ENCODE measurements around the gene GNAI3.

The GNAI3 gene

DNA sequence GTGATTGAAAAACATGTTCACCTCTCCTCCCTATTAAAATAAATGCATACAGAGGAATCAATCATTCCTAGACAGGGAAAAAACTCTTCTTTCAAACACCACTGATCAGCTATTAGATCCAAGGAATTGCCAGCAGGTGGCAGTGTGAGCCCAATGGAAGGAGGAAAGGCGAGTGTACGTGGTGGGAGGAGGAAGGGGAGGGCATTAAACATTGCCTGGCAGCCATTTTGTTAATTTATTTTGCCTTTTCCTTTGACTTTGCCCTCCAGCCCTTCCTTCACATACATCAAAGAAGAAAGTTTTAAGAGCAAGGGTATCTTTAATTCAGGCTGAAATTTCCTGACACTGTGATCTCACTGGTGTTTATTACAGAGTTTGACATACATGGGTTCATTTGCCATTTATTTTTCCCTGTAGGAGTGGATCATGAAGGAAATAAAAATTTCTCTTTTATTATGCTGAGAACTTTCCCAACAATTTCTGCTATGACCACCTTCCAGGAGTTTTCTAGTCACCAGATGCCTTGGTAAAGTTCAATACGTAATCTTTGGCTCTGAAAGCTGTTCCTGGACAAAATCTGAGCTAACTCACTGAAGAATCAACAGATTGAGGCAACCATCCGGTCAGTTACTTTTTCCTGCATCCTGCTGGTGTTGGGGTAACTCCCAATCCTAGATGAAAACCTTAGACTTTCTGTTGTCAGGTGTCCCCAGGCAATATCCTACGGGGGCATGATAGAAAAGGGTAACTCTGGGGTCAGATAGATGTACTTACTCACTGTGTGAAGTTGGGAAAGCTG is 1.9 kb upstream of the GNAI3 start:
- peak; percentile 93 for DNase-seq

DNA sequence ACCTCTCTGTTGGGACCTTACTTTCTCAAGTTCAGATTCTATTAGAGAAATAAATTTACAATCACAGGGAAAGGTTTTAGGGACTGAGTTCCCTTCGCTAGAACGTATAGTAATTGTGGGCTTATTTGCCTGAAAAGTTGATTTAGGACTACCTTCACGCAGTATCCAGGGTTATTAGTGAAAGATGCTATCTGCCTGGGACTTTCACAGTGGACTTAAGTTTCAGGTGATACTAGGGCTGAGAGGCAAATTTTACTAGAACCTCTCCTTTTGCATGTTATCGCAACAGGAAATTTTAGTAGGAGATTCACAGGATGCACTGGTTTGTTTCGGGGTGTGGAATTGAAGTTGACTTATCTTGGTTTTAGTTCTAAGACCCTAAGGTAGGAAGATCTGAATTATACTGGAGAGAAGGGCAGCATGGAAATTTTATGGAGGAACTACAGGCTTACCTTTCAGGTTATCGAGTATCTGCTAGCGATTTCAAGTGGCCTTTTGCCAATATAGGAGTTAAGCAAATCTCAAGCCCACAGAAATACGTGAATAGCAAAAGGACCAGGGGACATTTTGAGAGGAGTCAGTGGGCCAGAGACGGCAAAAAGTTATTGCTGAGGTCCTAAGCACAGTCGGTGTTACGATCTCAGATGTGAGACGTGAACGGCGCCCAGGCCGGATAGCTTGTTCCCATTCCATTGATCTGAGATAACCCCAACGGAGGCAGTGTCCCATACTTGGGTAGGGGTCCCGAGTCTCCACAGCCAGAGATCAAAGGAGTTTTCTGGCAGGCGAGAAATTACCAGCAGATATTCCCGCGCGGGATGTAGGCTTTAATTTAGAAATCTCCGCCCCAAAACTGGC is 723 bp upstream of the GNAI3 start:
- DNase-seq = no peak

DNA sequence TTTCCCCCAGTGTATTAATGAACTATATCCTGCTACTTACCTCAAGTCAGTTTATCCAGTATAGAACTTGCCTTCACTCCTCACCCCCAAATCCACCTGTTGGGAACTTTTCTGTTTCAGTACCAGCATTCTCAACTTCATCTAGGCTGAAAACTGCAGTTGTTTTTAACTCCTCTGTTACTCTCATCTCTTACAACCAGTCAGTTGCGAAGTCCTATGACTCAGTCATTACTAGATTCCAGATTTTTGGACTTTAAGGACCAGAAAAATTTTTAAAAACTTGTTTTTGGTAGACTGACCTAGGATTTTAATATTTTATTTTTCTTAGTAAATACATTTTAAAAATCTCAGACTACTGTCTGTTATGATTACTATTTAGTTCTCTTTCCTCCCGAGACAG is 8.1 kb downstream of the GNAI3 start:
- DNase-seq = no peak

DNA sequence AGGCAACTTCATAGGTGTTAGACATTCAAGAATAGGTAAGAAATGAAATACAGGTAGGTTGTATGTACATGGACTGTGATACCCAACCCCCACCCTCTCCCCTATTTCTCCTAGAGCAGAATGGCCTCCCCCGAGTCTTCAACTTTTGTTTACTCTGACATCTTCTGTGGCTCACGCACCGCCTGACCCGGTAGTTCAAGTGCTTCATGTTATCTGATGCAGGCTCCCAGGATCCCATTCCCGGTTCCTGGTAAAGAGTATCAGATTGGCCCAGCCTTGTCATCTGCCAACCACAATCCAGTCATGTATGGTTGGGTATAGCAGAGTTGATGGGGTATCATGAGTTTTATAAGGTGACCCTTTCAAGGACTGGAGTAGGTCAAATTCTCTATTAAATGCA is 9.1 kb downstream of the GNAI3 start:
- no peak for DNase-seq

DNA sequence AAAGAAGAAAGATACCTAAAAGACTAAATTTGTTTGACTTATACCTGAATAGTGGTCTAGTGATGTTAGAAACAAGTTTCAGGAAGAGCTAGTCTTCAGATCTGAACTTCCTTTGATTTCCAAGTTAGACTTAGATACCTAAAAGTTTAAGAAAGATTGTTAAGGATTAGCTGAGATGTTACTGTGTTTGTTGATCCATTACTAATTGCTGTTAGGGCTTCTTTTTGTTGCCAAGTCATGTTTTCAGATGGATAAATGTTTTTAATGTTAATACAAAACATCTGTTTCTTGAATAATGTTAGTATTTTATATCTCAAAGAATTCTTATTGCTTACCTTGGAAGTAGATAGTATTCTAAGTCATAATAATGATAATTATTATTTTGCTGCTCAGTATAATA is 11.6 kb downstream of the GNAI3 start:
- DNase-seq = no peak

DNA sequence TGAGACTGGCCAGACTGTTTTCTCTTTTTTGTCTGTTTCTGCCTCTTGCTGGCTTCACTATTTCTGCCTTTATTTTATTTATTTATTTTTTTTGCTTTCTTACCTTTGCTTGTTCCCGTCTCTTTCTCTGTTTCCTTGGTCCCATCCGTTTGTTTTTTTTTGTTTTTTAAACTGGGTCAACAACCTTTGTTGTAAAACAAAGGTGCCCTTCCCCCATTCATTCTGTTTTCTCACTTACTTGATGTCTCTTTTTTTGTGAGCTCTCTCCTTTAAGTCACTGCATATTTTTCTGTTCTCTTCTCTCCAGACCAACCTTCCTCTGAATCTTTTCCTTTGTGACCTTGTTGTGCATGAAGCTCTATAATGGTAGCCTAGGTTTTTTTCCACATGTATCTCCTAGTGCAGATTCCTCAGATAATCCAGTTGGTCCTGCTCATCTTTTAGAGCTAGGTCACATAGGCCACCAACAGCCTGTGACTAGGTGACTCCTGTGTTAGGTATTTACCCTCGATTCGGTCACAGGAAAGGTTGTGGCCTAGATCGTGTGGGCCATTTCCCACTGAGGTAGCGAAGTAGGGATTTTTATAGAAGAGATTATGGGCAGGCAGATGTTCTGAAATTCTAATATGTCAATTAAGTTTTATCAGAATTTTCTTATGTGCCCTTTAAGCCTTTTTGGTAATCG is 15.9 kb downstream of the GNAI3 start:
- DNase-seq = no peak

DNA sequence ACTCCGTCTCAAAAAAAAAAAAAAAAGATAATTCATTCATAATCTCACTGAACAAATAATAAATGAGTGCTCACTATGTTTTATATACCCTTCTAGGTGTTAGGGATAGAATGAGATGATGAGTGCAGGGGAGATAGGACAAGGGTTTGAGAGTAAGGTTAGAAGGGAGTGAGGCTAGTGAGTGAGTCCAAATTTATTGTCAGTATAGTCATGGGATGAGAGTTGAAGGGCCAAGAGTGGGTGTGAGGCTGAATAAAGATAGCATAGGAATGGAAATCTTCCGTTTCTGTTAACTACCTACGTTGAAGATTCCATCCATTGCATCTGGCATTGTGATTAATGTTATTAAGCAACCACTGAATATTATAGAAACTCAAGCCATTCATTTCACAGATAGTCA is 16.8 kb downstream of the GNAI3 start:
- DNase-seq = no peak

DNA sequence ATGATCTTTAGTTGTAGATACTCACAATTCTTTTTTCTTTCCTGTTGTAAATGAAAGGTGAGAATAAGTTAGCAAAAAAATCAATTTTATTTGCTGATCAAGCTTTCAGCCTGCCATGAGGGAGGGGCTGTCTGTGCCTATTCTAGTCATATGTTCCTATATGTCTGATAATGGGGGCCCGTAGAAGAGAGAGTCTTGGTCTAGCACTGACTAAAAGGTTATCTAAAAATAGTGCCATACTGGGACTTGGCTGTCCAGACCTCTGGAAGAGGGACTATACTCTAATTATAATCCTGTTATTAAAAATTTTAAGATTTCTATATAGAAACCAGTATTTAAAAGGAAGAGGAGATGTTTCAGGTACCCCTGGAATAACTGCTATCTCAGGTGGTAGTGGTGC is 18.6 kb downstream of the GNAI3 start:
- DNase-seq = no peak

DNA sequence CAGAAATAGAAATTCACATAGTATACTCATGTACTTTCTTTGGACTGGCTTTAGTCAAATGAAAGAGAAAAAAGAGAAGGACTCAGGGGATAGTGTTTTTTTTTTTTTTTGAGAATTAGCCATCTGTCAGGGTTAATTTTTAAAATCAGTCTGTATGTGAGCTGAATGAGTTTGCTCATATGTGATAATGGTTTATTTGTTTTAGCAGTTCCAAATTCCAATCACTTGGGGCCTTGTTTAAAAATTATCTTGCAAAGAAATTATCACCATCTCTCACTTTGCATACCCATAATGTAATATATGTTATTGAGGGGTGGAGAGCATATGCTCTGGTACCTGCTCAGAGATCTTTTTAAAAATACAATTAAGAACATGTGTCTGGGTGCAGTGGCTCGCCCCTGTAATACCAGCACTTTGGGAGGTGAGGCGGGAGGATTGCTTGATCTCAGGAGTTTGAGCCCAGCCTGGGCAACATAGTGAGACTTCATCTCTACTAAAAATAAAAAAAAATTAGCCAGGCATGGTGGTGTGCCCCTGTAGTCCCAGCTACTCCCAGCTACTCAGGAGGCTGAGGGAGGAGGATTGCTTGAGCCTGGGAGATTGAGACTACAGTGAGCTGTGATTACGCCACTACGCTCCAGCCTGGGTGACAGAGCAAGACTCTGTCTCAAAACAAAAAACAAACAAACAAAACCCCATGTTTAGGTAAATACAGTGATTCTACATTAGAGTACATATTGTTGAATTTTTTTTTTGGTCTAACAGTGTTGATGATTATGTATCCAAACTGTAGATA is 19.7 kb downstream of the GNAI3 start:
- no peak for DNase-seq

DNA sequence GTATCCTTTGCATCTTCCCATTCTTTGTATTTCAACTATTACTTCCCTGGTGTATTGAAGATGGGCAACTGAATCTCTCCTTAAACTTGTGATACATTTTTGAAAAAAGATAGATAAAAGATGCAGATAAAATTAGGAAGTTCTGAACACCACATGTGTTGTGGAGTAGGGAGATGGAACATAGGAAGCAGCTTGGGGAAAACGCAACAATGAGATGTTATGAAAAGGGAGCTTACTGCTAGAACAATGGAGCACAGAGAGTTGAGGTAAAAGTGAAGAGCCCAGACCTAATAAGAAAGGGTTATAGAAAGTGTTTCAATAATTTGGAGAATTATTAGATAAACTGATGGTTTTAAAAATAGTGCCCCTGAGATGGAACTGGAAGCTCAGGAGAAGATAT is 20.9 kb downstream of the GNAI3 start:
- DNase-seq = no peak

DNA sequence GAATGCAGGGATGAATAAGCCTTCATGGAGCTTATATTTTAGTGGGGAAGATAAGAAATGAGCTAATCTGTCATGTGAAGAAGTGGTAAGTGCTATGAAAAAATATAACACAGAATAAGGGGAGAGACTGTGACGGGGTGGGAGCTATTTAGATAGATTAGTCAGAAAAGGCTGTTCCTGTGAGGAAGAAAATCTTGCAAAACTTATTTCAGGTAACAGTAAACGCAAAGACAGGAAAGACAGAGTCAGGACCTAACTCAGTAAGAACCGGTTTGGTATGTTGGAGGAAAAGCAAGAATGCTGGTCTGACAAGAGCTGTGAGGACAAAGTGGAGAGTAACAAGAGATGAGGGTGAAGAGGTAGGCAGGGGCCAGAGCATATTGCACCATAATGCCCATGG is 22.0 kb downstream of the GNAI3 start:
- no peak for DNase-seq

DNA sequence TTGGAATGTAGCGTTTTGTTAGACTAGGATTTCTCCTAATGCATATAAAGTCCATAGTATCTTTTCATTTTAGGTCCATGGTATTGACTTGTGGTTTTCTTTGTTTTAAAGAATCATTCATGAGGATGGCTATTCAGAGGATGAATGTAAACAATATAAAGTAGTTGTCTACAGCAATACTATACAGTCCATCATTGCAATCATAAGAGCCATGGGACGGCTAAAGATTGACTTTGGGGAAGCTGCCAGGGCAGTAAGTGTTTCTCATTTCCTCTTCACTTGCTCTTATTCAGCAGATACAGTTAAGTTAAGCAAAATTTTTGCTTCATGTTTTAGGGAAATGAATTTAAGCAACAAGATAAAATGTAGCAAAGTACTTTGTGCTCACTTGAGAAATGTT is 25.4 kb downstream of the GNAI3 start:
- DNase-seq = no peak

DNA sequence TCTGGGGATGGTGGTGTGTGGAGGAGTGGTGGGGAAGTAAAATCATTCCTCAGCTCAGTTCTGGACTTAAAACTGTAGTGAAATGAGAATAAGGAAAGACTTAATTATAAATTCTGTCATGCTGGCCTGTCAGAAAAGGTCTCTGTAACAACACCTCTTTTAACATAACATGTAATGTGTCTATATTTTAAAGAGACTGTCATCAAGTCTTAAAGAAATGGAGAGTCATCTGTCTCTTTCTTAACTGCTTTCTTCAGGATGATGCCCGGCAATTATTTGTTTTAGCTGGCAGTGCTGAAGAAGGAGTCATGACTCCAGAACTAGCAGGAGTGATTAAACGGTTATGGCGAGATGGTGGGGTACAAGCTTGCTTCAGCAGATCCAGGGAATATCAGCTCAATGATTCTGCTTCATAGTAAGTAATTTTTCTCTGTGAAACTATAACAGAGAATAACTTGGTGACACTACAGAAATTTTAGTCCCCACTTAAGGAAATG is 30.6 kb downstream of the GNAI3 start:
- no peak for DNase-seq

DNA sequence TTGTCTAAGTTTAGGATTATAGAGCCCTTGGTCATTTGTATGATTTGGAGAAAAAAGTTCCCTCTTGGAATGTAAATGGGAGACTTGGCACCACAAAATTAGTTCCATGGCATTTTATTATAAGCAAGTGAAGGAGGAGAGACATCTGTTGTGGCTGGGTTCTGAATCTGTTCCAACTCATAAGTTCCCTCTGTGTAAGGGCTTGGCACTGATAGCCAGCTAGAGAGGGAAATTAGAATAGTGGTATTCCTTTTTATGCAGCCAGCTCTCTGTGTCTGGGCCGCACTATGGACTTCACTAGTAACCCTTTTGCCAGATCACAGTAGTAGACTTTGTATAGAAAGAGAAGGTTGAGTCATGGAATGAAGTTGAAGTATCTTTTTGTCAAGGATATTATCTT is 31.1 kb downstream of the GNAI3 start:
- DNase-seq = no peak

DNA sequence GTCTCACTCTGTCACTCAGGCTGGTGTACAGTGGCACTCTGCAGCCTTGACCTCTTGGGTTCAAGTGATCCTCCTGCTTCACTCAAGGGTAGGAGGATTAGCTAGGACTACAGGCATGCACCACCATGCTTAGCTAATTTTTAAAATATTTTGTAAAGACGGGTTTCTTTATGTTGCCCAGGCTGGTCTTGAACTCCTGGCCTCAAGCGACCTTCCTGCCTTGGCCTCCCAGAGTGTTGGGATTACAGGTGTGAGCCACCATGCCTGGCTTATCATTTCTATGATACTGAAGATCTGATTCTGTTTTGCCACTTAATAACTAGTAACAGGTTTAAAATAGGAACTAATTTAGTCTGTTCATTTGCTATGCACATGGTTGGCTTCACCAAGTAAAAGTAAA is 33.6 kb downstream of the GNAI3 start:
- DNase-seq = no peak

DNA sequence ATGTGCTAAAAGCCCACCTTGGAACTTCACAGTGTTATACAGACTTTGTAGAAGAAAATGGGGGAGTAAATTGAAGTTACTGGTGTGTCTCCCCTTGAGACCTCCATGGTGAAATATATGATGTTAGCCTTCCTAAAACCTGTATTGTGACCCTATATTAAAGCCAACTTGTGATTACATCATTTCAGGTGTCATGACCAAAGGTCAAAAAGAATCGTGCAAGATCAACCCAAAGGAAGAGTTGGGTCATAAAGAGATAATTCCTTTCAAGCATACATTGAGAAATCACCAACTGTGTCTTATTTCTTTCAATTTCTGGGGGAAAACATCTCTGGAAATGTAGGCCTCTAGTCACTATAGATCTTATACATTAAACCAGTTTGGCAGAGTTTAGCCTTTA is 36.4 kb downstream of the GNAI3 start:
- DNase-seq = no peak

DNA sequence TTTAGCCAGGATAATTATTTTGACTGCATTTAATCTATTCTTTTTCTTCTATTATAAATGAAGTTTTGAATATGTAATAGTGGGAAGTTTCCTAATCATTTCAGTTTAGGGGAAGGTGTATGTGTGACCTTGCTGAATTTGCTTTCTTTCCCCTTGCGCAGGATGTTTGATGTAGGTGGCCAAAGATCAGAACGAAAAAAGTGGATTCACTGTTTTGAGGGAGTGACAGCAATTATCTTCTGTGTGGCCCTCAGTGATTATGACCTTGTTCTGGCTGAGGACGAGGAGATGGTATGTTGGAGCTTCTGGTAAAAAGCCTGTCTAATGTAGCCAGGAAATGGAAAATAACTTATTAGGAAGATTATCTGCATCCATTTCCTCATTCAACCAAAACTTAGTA is 37.6 kb downstream of the GNAI3 start:
- DNase-seq = no peak

DNA sequence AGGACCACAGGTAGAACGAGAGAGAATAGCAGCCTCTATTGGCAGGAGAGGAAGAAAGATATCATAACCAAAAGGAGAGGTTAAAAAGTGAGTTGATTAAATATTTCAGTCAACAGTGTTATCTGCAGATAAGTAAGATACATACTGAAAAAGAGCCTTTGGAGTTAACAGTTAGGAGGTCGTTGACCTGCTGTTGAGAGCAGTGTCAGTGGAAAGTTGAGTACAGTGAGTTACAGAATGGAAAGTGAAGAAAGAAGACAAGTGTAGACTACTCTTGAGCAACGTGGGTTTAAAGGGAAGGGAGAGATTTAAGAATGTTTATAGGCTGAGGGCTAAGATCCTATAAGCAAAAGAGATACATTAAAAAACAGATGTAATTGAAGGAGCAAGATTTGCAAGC is 40.8 kb downstream of the GNAI3 start:
- DNase-seq = no peak

DNA sequence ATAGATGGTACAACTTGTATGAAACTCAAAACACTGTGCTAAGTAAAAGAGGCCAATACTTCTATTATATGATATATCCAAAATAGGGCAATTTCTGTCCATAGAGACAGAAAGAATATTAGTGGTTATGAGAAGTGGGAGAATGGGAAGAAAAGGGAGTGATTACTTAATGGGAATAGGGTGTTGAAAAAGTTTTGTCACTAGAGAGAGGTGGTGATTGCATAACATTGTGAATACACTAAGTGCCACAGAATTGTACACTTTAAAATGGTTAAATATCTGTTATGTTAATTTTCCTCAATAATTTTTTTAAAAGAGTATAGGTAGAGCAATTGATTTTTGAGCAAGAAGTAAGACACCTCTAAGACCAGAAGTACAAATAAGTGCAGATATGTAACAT is 41.3 kb downstream of the GNAI3 start:
- DNase-seq = no peak

DNA sequence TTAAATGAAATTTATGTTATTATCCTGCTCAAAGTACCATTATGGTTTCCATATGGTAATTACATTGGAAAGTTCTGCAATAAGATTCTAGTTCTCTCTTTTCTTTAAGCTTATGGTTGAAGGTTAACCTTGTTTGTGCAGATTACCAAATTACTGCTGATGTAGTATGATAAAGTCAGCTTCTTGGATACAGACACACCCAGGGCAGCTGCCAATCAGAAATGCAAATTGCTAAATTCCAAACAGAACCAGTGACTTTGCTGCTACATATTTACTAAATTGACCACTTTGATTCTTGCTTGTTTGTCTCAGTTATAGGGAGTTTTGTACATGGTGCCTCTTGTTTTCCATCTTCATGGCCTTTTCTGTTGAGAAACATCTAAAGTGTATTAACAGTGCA is 44.5 kb downstream of the GNAI3 start:
- no peak for DNase-seq

DNA sequence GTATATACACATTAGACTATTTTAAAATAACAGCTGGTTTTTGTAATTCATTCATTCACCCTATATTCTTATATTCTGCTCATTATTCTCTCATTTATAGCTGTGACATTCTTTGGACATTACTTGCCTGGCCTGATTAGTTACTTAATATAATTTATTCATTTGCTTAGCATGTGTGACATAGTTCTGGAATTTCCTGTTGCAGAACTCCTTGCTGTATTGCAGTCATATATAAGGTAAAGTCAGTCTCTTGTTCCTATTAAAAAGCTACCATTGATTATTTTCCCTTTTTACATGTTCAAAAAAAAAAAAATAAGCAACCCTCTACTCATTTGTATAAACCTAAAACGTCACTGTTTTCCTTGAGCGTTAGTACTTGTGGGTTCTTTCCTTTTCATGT is 47.1 kb downstream of the GNAI3 start:
- DNase-seq = no peak

DNA sequence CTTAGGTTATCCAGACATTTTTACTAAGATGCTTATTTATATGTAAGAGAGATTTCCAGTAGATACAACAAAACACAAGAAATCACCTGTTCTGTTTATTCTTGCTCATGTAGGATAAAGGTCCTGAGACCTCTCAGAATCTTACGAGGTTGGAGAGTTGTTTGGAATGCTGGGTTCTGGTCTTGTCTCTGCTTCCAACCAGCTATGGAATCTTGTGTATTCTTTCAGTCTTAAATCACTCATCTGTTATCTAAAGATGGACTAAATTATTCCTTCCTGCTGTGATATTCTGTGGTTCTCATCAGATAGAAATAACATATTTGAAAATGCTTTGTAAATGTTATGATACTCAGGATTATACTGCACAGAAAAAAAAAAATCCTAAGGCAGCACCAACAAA is 49.7 kb downstream of the GNAI3 start:
- DNase-seq = no peak

DNA sequence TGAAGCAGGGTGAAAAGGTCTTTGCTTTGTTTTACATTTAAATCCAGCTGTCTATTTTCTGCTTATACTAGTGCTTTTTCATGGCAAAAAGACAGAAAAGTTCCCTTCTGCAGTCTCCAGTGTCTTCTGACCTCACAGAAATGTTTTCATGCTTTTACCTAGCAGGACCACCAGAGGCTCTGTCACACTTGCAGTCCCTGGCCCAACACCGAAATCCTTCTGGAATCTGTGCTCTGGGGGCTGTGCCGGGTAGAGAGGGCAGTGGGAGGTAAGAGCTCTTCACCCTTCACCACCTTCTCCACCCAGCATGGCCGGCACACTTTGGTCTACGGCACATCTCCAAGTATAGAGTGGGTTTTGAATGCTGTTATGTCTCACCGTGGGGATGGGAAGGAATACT is 50.2 kb downstream of the GNAI3 start:
- no peak for DNase-seq

All from DMS79 treated with DMSO at 0.1 percent for 48 hours (cell line).